Measurements from ENCODE around the gene ARHGAP9. TPM values are rescaled to one million over a fixed set of nuclear protein-coding genes. Genes with fewer than 3 reads are reported as not detected.

Gene ARHGAP9
- total RNA-seq, 1 donor from 2014 or later = 28.7 TPM

DNA sequence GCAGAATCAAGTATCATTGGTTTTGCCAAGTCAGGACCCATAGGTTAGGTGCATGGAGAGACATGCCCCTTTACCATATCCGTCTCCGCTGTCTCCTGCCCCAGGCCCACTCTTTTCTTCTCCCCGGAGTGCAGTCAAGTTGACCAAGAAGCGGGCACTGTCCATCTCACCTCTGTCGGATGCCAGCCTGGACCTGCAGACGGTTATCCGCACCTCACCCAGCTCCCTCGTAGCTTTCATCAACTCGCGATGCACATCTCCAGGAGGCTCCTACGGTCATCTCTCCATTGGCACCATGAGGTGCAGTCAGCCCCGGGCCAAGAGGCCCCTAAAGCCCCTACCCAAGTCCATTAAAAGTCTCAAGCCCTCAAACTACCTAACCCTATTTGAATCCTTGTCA lies 15.1 kb downstream of the ARHGAP9 start:
- TF ChIP-seq POLR2A (IDR thresholded peaks at IDR 0.05) (no peak), POLR2AphosphoS5 (IDR thresholded peaks at IDR 0.05; ENCODE audit: insufficient read depth in 1 of 2, low read depth in 1 of 2) (no peak)
- TF ChIP-seq, protein P1, sequence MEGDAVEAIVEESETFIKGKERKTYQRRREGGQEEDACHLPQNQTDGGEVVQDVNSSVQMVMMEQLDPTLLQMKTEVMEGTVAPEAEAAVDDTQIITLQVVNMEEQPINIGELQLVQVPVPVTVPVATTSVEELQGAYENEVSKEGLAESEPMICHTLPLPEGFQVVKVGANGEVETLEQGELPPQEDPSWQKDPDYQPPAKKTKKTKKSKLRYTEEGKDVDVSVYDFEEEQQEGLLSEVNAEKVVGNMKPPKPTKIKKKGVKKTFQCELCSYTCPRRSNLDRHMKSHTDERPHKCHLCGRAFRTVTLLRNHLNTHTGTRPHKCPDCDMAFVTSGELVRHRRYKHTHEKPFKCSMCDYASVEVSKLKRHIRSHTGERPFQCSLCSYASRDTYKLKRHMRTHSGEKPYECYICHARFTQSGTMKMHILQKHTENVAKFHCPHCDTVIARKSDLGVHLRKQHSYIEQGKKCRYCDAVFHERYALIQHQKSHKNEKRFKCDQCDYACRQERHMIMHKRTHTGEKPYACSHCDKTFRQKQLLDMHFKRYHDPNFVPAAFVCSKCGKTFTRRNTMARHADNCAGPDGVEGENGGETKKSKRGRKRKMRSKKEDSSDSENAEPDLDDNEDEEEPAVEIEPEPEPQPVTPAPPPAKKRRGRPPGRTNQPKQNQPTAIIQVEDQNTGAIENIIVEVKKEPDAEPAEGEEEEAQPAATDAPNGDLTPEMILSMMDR (IDR thresholded peaks at IDR 0.05) = no peak
- Histone ChIP-seq H3K4me3 (no peak overlapping the region), H3K4me1 (peaks cover 31% of the 10 kb centered on the region), H3K9me3 (no peaks in the 10 kb centered on the region), H3K27me3 (no peaks in the 10 kb centered on the region), H3K36me3 (no peaks in the 10 kb centered on the region), H3K27ac (no peak overlapping the region)
- intact Hi-C loops (cut with DNase I) = no loop called here
- DNase-seq (ENCODE audit: extremely low spot score in 2 of 2) = no peak

DNA sequence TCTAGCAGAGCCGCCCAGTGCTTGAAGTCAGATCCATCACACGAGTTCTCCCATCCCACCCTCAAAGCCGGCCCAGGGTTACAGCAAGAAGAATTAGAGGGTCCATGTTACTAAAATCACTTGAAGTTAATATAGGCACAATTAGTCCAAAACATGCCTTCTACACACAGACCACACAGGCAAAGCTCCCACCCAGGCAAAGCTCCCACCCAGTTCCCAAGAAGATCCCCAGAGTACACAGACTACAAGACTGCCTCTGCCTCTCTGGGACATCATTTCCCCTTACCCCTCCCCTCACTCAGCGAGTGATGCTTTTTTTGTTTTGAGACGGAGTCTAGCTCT lies 16.8 kb downstream of the ARHGAP9 start:
- H3K27me3 ChIP-seq = no peaks in the 10 kb centered on the region
- peak overlapping the region; percentile 89 for H3K27ac ChIP-seq
- H3K4me3 ChIP-seq = peak overlapping the region; percentile 60 to 72
- no peaks in the 10 kb centered on the region for H3K36me3 ChIP-seq
- no peak for DNase-seq (ENCODE audit: extremely low spot score in 2 of 2)
- TF ChIP-seq POLR2A (IDR thresholded peaks at IDR 0.05) (no peak), POLR2AphosphoS5 (IDR thresholded peaks at IDR 0.05; ENCODE audit: insufficient read depth in 1 of 2, low read depth in 1 of 2) (no peak)
- TF ChIP-seq, protein P1 (IDR thresholded peaks at IDR 0.05) = no peak
- no peaks in the 10 kb centered on the region for H3K9me3 ChIP-seq
- intact Hi-C loops (cut with DNase I) = no loop called here
- peaks cover 31% of the 10 kb centered on the region for H3K4me1 ChIP-seq

DNA sequence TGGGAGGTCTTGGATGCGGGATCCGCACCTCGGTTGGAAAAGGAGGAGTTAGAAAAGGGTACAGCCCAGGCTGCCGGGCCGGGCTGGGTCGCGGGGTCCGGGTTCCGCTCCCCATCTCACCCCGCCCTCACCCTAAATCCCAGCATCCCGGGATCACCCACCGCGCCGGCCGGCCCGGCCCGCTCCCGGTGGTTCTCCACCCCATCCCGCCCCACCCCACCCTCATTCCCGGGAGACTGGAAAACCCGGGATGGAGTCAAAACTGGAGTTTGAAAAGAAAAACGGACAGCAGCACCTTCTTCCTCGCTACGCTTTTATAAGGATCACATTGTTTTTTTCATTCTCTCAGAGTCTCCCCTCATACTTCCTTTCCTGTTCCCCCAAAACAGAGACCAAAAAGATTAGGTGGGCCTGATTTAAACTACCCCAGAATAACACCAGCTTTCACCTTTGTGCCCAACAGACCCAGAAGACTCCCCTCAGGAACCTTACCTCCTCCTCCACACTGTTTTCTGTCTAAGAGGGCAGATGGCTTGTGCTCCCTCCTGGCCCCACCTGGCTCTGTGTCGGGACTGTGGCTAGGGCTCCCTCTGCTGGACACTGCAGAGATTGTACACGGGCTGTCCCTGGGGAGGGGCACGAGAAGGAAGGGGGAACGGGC lies 17.3 kb downstream of the ARHGAP9 start:
- no peaks in the 10 kb centered on the region for H3K27me3 ChIP-seq
- no peak for DNase-seq (ENCODE audit: extremely low spot score in 2 of 2)
- H3K36me3 ChIP-seq = no peaks in the 10 kb centered on the region
- no peaks in the 10 kb centered on the region for H3K9me3 ChIP-seq
- peaks cover 31% of the 10 kb centered on the region for H3K4me1 ChIP-seq
- peak overlapping the region; percentile 89 for H3K27ac ChIP-seq
- TF ChIP-seq POLR2A (IDR thresholded peaks at IDR 0.05) (no peak), POLR2AphosphoS5 (IDR thresholded peaks at IDR 0.05; ENCODE audit: insufficient read depth in 1 of 2, low read depth in 1 of 2) (peak; percentile 44 to 76)
- TF ChIP-seq, protein P1 (IDR thresholded peaks at IDR 0.05) = peak; percentile 91 to 97 (median 92)
- peak overlapping the region; percentile 60 to 72 for H3K4me3 ChIP-seq
- intact Hi-C loops (cut with DNase I) = no loop called here

DNA sequence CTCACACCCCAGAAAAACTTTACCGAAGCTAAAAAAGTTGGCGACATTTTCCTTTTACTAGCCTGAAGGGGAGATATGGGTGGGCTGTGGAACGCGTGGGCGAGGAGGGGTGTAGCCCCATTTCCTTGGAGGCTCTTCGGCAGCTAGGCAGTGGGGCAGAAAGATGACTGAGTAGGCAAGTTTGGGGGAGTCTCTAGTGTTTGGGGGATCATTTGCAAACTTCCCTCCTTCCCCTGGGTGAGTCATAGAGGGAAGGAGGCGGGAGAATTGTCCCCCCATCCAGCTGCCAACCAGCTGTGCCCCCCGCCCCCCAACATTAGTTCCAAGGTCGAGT lies 17.8 kb downstream of the ARHGAP9 start:
- H3K36me3 ChIP-seq = no peaks in the 10 kb centered on the region
- H3K9me3 ChIP-seq = no peaks in the 10 kb centered on the region
- no peak for DNase-seq (ENCODE audit: extremely low spot score in 2 of 2)
- peaks cover 31% of the 10 kb centered on the region for H3K4me1 ChIP-seq
- TF ChIP-seq POLR2AphosphoS5 (IDR thresholded peaks at IDR 0.05; ENCODE audit: insufficient read depth in 1 of 2, low read depth in 1 of 2) (no peak), POLR2A (IDR thresholded peaks at IDR 0.05) (no peak)
- TF ChIP-seq, protein P1 (IDR thresholded peaks at IDR 0.05) = no peak
- H3K4me3 ChIP-seq = peak overlapping the region; percentile 60 to 72
- no peaks in the 10 kb centered on the region for H3K27me3 ChIP-seq
- peak overlapping the region; percentile 89 for H3K27ac ChIP-seq
- intact Hi-C loops (cut with DNase I) = no loop called here

DNA sequence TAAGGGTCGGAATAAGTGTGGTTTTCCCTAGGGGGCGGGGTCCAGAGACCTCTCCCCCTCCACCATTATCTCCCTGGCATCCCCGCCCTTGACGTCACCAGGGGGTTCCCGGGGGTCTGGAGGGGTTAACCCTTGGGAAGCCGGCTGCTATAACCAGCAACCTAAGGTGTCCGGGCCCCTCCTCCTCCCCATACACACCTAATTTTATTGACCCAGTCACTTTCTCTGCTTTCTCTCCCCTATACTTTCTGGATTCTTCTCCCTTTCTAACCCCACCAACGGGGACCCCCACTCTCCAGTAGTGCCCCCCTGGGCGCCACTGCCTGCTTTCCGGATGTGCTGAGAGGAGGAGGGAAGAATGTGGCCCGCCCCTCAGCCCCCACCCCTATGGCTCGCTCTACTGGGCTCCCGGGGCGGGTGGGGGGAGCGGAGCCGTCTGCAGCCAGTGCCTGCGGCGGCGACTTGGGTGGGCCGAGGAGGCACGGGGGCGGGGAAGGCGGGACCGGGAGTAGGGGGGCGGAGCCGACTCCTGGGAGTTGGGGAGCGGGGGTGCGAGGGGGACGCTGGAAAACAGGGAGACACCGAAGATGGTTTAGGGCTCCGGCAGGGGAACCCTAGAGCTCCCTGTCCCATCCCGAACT lies 18.3 kb downstream of the ARHGAP9 start:
- H3K4me1 ChIP-seq = peaks cover 31% of the 10 kb centered on the region
- intact Hi-C loops (cut with DNase I) = no loop called here
- peak overlapping the region; percentile 60 to 72 for H3K4me3 ChIP-seq
- H3K9me3 ChIP-seq = no peaks in the 10 kb centered on the region
- H3K27me3 ChIP-seq = no peaks in the 10 kb centered on the region
- TF ChIP-seq, protein P1 (IDR thresholded peaks at IDR 0.05) = no peak
- peak in 1 of 2 donors; percentile 18 for TF ChIP-seq POLR2AphosphoS5 (IDR thresholded peaks at IDR 0.05; ENCODE audit: insufficient read depth in 1 of 2, low read depth in 1 of 2)
- H3K36me3 ChIP-seq = no peaks in the 10 kb centered on the region
- DNase-seq (ENCODE audit: extremely low spot score in 2 of 2) = no peak
- peak overlapping the region; percentile 89 for H3K27ac ChIP-seq

Data from vagina (tissue), 2 donors.